GM23338 (cell line): ENCODE data around the gene UFD1. TPM values are rescaled to one million over a fixed set of nuclear protein-coding genes. Genes with fewer than 3 reads are reported as not detected.

Source experiments
- ATAC-seq: fragments of 200-7000 bp; cut with Tn5 transposase; 3 replicates; pipeline ENCODE4 v1.9.1; 2020
- DNase-seq: peaks from one replicate; pipeline ENCODE4 v3.0.0-alpha.2; 2015; ENCODE audit warnings: low spot score
- H2AFZ ChIP-seq: fragments of 200-600 bp; sonication (generic); 2 replicates; pipeline ENCODE4 v1.8.0; 2016; ENCODE audit warnings: antibody characterized with exemption, mild to moderate bottlenecking, moderate library complexity
- H3F3A ChIP-seq: fragments of 200-600 bp; sonication (generic); replicated peaks from 2 replicates; pipeline ENCODE4 v1.8.0; 2017; ENCODE audit warnings: antibody characterized with exemption, mixed run types, low read depth
- H3K27ac ChIP-seq: fragments of 200-600 bp; sonication (generic); 2 replicates; pipeline ENCODE4 v1.6.1; 2016; ENCODE audit warnings: low read depth
- H3K27me3 ChIP-seq: fragments of 200-600 bp; sonication (generic); 2 replicates; pipeline ENCODE4 v1.8.0; 2016; ENCODE audit warnings: mild to moderate bottlenecking, mixed run types, moderate library complexity; ENCODE audit not compliant: insufficient read depth
- H3K36me3 ChIP-seq: fragments of 200-600 bp; sonication (generic); 2 replicates; pipeline ENCODE4 v1.8.0; 2016; ENCODE audit warnings: mild to moderate bottlenecking; ENCODE audit not compliant: insufficient read depth
- H3K4me1 ChIP-seq: fragments of 200-600 bp; sonication (generic); 2 replicates; pipeline ENCODE4 v1.8.0; 2016; ENCODE audit warnings: mild to moderate bottlenecking, moderate library complexity; ENCODE audit not compliant: insufficient read depth
- H3K4me2 ChIP-seq: fragments of 200-600 bp; sonication (generic); 2 replicates; pipeline ENCODE4 v1.7.1; 2017; ENCODE audit warnings: mixed run types
- H3K4me3 ChIP-seq: fragments of 200-600 bp; sonication (generic); 2 replicates; pipeline ENCODE4 v1.6.1; 2016; ENCODE audit warnings: mixed run types
- H3K79me2 ChIP-seq: fragments of 200-600 bp; sonication (generic); replicated peaks from 2 replicates; pipeline ENCODE4 v1.8.0; 2017; ENCODE audit warnings: mild to moderate bottlenecking; ENCODE audit not compliant: insufficient read depth
- H3K9me2 ChIP-seq: fragments of 200-600 bp; sonication (generic); 2 replicates; pipeline ENCODE4 v1.8.0; 2017; ENCODE audit not compliant: insufficient read depth
- H4K20me1 ChIP-seq: fragments of 200-600 bp; sonication (generic); replicated peaks from 2 replicates; pipeline ENCODE4 v1.8.0; 2017; ENCODE audit warnings: mild to moderate bottlenecking; ENCODE audit not compliant: insufficient read depth
- H3K27ac Mint-ChIP-seq: 2 replicates; pipeline ENCODE4 v1.8.0; 2020; ENCODE audit warnings: inconsistent platforms, mild to moderate bottlenecking, moderate library complexity, mixed read lengths
- H3K27me3 Mint-ChIP-seq: 3 replicates; pipeline ENCODE4 v1.8.0; 2022; ENCODE audit warnings: low read depth, mild to moderate bottlenecking, moderate library complexity, mixed read lengths, inconsistent platforms; ENCODE audit not compliant: insufficient read depth, poor library complexity
- H3K36me3 Mint-ChIP-seq: 3 replicates; pipeline ENCODE4 v1.8.0; 2021; ENCODE audit warnings: low read depth, mild to moderate bottlenecking, inconsistent platforms, moderate library complexity, mixed read lengths
- H3K4me1 Mint-ChIP-seq: 3 replicates; pipeline ENCODE4 v1.8.0; 2020; ENCODE audit warnings: mild to moderate bottlenecking, inconsistent platforms, mixed read lengths
- H3K4me3 Mint-ChIP-seq: 3 replicates; pipeline ENCODE4 v1.8.0; 2021; ENCODE audit warnings: moderate library complexity, mild to moderate bottlenecking, inconsistent platforms, mixed read lengths
- H3K9me3 Mint-ChIP-seq: 3 replicates; pipeline ENCODE4 v1.8.0; 2020; ENCODE audit warnings: moderate library complexity, mild to moderate bottlenecking, inconsistent platforms, mixed read lengths
- ETS1 ChIP-seq: IDR thresholded peaks from 2 replicates; pipeline ENCODE4 v1.6.1; 2016; ENCODE audit warnings: antibody characterized with exemption
- EZH2 ChIP-seq: fragments of 200-600 bp; sonication (generic); IDR thresholded peaks from one replicate; pipeline ENCODE4 v1.8.0; 2017; ENCODE audit warnings: antibody characterized with exemption, mild to moderate bottlenecking, low read depth; ENCODE audit not compliant: unreplicated experiment
- JUNB ChIP-seq: IDR thresholded peaks from one replicate; pipeline ENCODE4 v1.6.1; 2016; ENCODE audit warnings: antibody characterized with exemption; ENCODE audit not compliant: unreplicated experiment
- NANOG ChIP-seq: IDR thresholded peaks from 2 replicates; pipeline ENCODE4 v1.6.1; 2016; ENCODE audit warnings: antibody characterized with exemption, borderline replicate concordance
- ZNF114 ChIP-seq: fragments of 250-450 bp; sonication (Bioruptor Pico); IDR thresholded peaks from 2 replicates; pipeline ENCODE4 v1.5.0; 2020; ENCODE audit warnings: mild to moderate bottlenecking, moderate library complexity
- polyA plus RNA-seq: library from polyadenylated mRNA; unstranded; fragments of >200 nt; fragmentation: Nextera tagmentation; extraction: Ambion mirVana; gene quantifications from 2 replicates; pipeline ENCODE4 v1.2.1, GENCODE V29; 2016
- total RNA-seq: library from RNA; depleted of rRNA; stranded (reverse); fragments of >200 nt; shearing (Covaris generic); gene quantifications from 2 replicates; pipeline ENCODE4 v1.2.3, GENCODE V29; 2014
- TF ChIP-seq, protein P1 (sequence below), 2 experiments: fragments of 200-600 bp in 1 of 2; sonication (generic) in 1 of 2; conservative IDR thresholded peaks; 2 replicates each; pipeline versions ENCODE4 v1.5.1 to v1.6.1; 2016 to 2017; ENCODE audit warnings: antibody characterized with exemption in 2 of 2, low read depth in 2 of 2, mild to moderate bottlenecking in 2 of 2, moderate library complexity in 1 of 2
- TF ChIP-seq, protein P2 (sequence below): fragments of 250-450 bp; sonication (Bioruptor Pico); IDR thresholded peaks from 2 replicates; pipeline ENCODE4 v1.5.0; 2020; ENCODE audit warnings: mild to moderate bottlenecking, moderate library complexity

The UFD1 gene
- total and polyA plus RNA-seq, 2 experiments from 2014 or later: 53.5 to 93.8 TPM

- Mint-ChIP-seq H3K9me3 (no peaks in the 10 kb centered on the region), H3K36me3 (peaks cover 73% of the 10 kb centered on the region), H3K4me3 (no peak overlapping the region), H3K27ac (no peak overlapping the region), H3K4me1 (peaks cover 7% of the 10 kb centered on the region), H3K27me3 (peaks cover 2% of the 10 kb centered on the region)
- H3K36me3 ChIP-seq: peaks cover 41% of the 10 kb centered on the region
- no peak overlapping the region for H2AFZ ChIP-seq
- H3K79me2 ChIP-seq: no peaks in the 10 kb centered on the region; the same call in 1 of the 2 replicates
- H3F3A ChIP-seq: no peaks in the 10 kb centered on the region
- H3K27ac ChIP-seq: no peak overlapping the region
- TF ChIP-seq ETS1: no peak
- no peak for TF ChIP-seq ZNF114 (CRISPR knock-in tag)
- TF ChIP-seq, protein P1, sequence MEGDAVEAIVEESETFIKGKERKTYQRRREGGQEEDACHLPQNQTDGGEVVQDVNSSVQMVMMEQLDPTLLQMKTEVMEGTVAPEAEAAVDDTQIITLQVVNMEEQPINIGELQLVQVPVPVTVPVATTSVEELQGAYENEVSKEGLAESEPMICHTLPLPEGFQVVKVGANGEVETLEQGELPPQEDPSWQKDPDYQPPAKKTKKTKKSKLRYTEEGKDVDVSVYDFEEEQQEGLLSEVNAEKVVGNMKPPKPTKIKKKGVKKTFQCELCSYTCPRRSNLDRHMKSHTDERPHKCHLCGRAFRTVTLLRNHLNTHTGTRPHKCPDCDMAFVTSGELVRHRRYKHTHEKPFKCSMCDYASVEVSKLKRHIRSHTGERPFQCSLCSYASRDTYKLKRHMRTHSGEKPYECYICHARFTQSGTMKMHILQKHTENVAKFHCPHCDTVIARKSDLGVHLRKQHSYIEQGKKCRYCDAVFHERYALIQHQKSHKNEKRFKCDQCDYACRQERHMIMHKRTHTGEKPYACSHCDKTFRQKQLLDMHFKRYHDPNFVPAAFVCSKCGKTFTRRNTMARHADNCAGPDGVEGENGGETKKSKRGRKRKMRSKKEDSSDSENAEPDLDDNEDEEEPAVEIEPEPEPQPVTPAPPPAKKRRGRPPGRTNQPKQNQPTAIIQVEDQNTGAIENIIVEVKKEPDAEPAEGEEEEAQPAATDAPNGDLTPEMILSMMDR (conservative IDR thresholded peaks at IDR 0.05; ENCODE audit: low read depth in 2 of 2): no peak
- no peak for TF ChIP-seq JUNB
- TF ChIP-seq EZH2: no peak
- TF ChIP-seq, protein P2, sequence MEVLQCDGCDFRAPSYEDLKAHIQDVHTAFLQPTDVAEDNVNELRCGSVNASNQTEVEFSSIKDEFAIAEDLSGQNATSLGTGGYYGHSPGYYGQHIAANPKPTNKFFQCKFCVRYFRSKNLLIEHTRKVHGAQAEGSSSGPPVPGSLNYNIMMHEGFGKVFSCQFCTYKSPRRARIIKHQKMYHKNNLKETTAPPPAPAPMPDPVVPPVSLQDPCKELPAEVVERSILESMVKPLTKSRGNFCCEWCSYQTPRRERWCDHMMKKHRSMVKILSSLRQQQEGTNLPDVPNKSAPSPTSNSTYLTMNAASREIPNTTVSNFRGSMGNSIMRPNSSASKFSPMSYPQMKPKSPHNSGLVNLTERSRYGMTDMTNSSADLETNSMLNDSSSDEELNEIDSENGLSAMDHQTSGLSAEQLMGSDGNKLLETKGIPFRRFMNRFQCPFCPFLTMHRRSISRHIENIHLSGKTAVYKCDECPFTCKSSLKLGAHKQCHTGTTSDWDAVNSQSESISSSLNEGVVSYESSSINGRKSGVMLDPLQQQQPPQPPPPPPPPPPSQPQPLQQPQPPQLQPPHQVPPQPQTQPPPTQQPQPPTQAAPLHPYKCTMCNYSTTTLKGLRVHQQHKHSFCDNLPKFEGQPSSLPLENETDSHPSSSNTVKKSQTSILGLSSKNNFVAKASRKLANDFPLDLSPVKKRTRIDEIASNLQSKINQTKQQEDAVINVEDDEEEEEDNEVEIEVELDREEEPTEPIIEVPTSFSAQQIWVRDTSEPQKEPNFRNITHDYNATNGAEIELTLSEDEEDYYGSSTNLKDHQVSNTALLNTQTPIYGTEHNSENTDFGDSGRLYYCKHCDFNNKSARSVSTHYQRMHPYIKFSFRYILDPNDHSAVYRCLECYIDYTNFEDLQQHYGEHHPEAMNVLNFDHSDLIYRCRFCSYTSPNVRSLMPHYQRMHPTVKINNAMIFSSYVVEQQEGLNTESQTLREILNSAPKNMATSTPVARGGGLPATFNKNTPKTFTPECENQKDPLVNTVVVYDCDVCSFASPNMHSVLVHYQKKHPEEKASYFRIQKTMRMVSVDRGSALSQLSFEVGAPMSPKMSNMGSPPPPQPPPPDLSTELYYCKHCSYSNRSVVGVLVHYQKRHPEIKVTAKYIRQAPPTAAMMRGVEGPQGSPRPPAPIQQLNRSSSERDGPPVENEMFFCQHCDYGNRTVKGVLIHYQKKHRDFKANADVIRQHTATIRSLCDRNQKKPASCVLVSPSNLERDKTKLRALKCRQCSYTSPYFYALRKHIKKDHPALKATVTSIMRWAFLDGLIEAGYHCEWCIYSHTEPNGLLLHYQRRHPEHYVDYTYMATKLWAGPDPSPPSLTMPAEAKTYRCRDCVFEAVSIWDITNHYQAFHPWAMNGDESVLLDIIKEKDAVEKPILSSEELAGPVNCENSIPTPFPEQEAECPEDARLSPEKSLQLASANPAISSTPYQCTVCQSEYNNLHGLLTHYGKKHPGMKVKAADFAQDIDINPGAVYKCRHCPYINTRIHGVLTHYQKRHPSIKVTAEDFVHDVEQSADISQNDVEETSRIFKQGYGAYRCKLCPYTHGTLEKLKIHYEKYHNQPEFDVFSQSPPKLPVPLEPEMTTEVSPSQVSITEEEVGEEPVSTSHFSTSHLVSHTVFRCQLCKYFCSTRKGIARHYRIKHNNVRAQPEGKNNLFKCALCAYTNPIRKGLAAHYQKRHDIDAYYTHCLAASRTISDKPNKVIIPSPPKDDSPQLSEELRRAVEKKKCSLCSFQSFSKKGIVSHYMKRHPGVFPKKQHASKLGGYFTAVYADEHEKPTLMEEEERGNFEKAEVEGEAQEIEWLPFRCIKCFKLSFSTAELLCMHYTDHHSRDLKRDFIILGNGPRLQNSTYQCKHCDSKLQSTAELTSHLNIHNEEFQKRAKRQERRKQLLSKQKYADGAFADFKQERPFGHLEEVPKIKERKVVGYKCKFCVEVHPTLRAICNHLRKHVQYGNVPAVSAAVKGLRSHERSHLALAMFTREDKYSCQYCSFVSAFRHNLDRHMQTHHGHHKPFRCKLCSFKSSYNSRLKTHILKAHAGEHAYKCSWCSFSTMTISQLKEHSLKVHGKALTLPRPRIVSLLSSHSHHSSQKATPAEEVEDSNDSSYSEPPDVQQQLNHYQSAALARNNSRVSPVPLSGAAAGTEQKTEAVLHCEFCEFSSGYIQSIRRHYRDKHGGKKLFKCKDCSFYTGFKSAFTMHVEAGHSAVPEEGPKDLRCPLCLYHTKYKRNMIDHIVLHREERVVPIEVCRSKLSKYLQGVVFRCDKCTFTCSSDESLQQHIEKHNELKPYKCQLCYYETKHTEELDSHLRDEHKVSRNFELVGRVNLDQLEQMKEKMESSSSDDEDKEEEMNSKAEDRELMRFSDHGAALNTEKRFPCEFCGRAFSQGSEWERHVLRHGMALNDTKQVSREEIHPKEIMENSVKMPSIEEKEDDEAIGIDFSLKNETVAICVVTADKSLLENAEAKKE: no peak
- no peak for TF ChIP-seq NANOG
- no peak for ATAC-seq
- no peaks in the 10 kb centered on the region for H3K9me2 ChIP-seq
- no peak for DNase-seq
- H3K27me3 ChIP-seq: no peaks in the 10 kb centered on the region
- no peaks in the 10 kb centered on the region for H3K4me1 ChIP-seq
- no peak overlapping the region for H3K4me3 ChIP-seq
- H3K4me2 ChIP-seq: no peak overlapping the region
- H4K20me1 ChIP-seq: peaks cover 3% of the 10 kb centered on the region
These were observed 22.5 kb downstream of the UFD1 start for GRCh38 chr22:19456541-19456940.
